SK-N-MC (cell line): Measurements from ENCODE around the gene TMEM260.

Source experiments
- DNase-seq: peaks from one replicate; pipeline ENCODE4 v3.0.0-alpha.2; 2011; ENCODE audit warnings: low read depth, low spot score
- H3K27ac ChIP-seq: fragments of 200-600 bp; sonication (generic); 2 replicates; pipeline ENCODE4 v1.5.1; 2016; ENCODE audit warnings: mixed run types
- H3K36me3 ChIP-seq: fragments of 200-600 bp; sonication (generic); 2 replicates; pipeline ENCODE4 v1.6.1; 2017; ENCODE audit warnings: antibody characterized with exemption, low read length, mixed read lengths; ENCODE audit not compliant: insufficient read depth
- H3K4me3 ChIP-seq: fragments of 200-600 bp; sonication (generic); 2 replicates; pipeline ENCODE4 v1.5.1; 2016
- H3K9ac ChIP-seq: fragments of 200-600 bp; sonication (generic); 2 replicates; pipeline ENCODE4 v1.8.0; 2017; ENCODE audit warnings: mixed run types, mixed read lengths; ENCODE audit not compliant: insufficient read length
- H3K9me3 ChIP-seq: fragments of 200-600 bp; sonication (generic); 2 replicates; pipeline ENCODE4 v1.6.1; 2017; ENCODE audit warnings: low read depth, mild to moderate bottlenecking, antibody characterized with exemption, low read length, moderate library complexity, mixed read lengths
- EZH2 ChIP-seq: fragments of 200-600 bp; sonication (generic); IDR thresholded peaks from one replicate; pipeline ENCODE4 v1.6.1; 2017; ENCODE audit warnings: antibody characterized with exemption
- FOXP2 ChIP-seq: optimal IDR thresholded peaks from 2 replicates; pipeline ENCODE3; 2011; ENCODE audit warnings: mild to moderate bottlenecking, moderate library complexity; ENCODE audit not compliant: insufficient read depth; ENCODE audit errors: extremely low read length, control extremely low read depth
- POLR2AphosphoS5 ChIP-seq: IDR thresholded peaks from 2 replicates; pipeline ENCODE4 v1.6.1; 2012; ENCODE audit warnings: mild to moderate bottlenecking, low read depth, low read length, borderline replicate concordance

Gene TMEM260

DNA sequence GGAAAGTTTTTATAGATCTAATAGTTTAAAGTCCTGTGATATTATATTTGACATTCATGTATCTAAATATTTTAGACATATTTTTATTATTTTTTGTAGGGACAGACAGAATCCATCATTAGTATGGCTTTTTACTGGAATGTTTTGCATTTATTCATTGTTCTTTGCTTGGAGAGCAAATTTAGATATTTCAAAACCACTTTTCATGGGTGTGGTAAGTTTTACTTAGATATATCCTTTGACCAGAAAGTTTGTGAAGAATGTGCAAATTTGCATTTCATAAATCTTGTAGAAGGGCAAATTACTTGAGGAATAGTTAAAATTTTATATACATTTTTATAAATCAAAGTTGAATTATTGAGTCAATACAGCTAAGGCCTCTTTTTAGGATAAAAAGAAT lies 37.5 kb downstream of the TMEM260 start:
- Histone ChIP-seq H3K4me3 (no peak overlapping the region), H3K36me3 (peaks cover 50% of the 10 kb centered on the region), H3K27ac (no peak overlapping the region; the same call in 1 of the 2 replicates), H3K9ac (no peak overlapping the region), H3K9me3 (no peaks in the 10 kb centered on the region)
- DNase-seq, result no peak
- TF ChIP-seq EZH2 (no peak), POLR2AphosphoS5 (no peak), FOXP2 (no peak)

DNA sequence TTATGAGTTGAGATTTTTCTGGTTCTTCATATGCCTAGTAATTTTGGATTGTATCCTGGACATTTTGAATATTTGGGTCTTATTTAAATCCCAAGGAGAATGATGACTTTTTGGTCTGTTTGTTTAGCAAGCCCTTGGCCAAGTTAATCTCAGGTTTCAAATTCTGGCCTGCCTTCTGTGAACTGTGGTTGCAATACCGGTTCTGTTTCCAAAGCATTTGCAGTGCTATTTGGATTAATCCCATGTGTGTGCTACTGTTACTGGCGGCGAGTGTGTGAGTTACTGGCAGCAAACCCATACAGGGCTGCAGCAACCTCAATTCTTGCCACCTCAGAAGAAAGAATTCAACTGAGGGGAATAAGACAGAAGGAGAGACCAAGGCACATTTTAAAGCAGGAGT lies 51.1 kb downstream of the TMEM260 start:
- Histone ChIP-seq H3K9me3 (peaks cover 10% of the 10 kb centered on the region), H3K4me3 (no peak overlapping the region), H3K27ac (no peak overlapping the region), H3K36me3 (peaks cover 78% of the 10 kb centered on the region), H3K9ac (no peak overlapping the region)
- DNase-seq, result no peak
- TF ChIP-seq POLR2AphosphoS5 (no peak), FOXP2 (no peak), EZH2 (no peak)

DNA sequence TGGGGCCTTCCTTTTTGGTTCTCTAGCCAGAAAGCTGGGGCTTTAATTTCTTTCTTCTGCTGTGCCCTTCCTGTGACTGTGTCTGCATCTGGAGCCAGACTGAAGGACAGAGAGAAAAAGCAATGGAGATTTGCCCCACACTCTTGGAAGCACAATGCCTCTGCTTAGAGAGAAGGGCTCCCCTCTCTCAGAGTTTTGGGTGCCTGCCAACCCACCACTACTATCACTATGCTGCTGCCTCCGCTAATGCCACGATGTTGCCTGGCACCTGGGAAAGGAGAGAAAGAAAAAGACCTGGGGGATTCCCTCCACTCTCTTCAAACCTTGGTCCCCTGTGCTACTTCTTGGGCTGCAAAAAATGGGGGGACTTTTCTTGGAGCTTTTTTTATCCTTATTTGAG lies 52.6 kb downstream of the TMEM260 start:
- Histone ChIP-seq H3K4me3 (no peak overlapping the region), H3K9me3 (peaks cover 10% of the 10 kb centered on the region), H3K9ac (no peak overlapping the region), H3K36me3 (peaks cover 84% of the 10 kb centered on the region), H3K27ac (no peak overlapping the region)
- no peak for DNase-seq
- TF ChIP-seq FOXP2 (no peak), EZH2 (no peak), POLR2AphosphoS5 (no peak)

DNA sequence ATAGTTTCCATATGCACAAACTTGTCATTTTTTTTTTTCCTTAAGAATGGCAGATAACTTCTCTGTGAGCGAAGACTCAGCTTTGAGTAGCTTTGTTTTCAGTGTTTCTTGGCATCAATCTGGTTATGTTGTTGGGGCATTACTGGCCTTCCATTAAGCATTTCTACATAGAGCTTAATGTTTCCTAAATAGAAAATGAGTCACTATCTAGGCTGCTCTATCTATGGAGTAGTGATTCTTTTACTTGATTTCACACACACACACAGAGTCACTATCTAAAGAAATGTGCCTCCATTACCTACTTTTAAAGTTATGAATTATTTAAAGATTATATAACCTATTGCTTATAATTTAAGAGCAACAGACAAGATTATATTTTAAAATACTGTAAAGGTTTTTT lies 53.9 kb downstream of the TMEM260 start:
- no peak for DNase-seq
- TF ChIP-seq POLR2AphosphoS5 (no peak), EZH2 (no peak), FOXP2 (no peak)
- peaks cover 4% of the 10 kb centered on the region; the same call in 1 of the 2 replicates for H3K9me3 ChIP-seq
- H3K4me3 ChIP-seq, result no peak overlapping the region
- no peak overlapping the region for H3K9ac ChIP-seq
- peaks cover 85% of the 10 kb centered on the region for H3K36me3 ChIP-seq
- no peak overlapping the region for H3K27ac ChIP-seq

DNA sequence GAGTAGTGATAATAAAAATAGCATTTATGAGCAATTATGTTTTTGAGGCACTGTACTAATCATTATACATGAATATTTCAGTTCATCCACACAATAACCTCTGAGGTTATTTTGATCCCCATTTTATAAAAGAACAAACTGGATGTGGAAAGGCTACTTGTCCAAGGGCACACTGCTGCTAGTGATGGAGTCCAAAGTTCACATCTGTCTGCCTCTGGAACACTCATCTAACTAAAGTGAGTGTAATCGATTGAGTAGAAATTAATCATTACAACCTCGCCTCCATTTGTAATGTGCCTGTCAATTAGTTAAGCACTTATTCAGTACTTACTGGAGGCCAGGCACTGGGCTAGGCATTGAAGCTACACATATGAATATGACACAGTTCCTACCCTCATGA lies 55.4 kb downstream of the TMEM260 start:
- H3K27ac ChIP-seq, result no peak overlapping the region
- peaks cover 93% of the 10 kb centered on the region for H3K36me3 ChIP-seq
- TF ChIP-seq POLR2AphosphoS5 (no peak), EZH2 (no peak), FOXP2 (no peak)
- H3K4me3 ChIP-seq, result no peak overlapping the region
- H3K9me3 ChIP-seq, result 0 out of 2 replicates have a peak, but pooled peaks cover 4% of the 10 kb centered on the region
- DNase-seq, result no peak
- H3K9ac ChIP-seq, result no peak overlapping the region

DNA sequence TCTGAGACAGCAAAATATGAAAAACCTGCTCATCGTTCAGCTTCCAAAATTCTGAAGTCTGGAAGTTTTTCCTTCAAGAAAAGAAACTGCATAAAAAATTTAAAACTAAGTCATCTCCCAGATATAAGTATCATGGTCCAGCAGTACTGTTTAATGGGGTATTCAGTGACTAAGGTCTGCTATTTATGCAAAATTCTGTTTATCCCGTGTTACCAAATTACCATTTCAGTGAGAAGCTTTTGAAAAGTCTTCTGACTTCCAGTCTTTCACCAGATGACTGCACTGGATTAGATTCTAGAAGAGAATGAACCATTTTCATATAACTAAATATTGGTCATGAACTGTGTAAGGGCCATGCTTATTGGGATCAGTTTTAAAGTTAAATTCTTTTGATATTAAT lies 67.9 kb downstream of the TMEM260 start:
- DNase-seq, result no peak
- Histone ChIP-seq H3K9me3 (no peaks in the 10 kb centered on the region), H3K4me3 (no peak overlapping the region), H3K9ac (no peak overlapping the region), H3K36me3 (no peaks in the 10 kb centered on the region), H3K27ac (no peak overlapping the region)
- no peak for TF ChIP-seq POLR2AphosphoS5

DNA sequence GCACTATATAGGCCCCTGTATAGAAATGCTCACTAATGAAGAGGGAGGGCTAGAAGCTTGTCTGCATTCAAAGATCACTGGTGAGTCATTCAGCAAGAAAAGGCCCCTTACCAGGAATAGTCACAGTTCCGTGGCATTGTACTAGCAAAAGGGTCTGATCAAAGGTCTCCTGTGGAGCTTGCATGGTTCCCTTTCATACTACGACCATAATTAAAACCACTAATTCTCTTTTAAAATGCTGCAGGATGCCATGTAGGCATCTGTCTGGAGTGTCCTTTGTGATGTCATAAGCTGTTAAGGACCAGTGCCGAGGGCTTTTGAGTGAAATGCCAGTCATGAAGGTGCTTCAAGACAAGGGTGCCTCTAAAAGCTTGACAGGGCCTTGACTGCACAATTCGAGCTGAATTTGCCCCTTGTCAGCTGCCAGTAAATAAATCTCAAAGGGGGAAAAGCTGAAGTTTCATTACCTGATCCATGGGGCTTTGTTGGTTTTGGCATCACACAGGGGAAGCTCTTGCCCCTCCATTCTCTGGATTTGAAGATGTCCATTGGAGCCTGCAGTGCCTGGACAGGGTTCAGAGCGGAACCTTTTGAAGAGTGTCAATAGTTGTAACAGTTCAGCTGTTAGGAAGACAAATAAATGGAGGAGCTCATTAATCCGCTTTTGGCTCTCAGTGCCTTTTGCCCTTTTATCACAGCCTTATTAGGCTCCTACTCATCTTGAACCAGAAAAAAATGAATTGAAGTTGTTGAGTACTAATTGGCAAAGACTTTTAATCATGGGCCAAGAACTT lies 69.1 kb downstream of the TMEM260 start:
- no peak overlapping the region for H3K27ac ChIP-seq
- TF ChIP-seq FOXP2 (no peak), POLR2AphosphoS5 (no peak), EZH2 (no peak)

DNA sequence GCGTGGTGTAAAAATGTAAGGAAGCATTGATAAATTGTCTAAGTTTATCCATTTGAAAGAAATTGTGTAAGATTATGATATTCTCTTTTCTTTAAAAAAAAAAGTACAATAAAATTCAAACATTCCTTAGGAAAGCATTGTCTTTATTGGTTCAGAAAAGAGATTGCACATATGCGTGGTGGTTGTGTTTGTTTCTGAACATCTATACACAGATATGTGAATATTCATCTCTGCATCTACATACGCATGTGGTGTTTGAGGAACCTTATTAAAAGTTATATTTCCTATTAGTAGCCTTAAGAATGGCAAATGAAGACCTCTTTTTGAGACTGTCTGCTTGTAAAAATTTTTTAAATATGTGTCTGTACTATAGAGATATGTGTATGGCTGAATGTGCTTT lies 69.8 kb downstream of the TMEM260 start:
- Histone ChIP-seq H3K36me3 (no peaks in the 10 kb centered on the region), H3K4me3 (no peak overlapping the region), H3K27ac (no peak overlapping the region), H3K9ac (no peak overlapping the region), H3K9me3 (no peaks in the 10 kb centered on the region)
- TF ChIP-seq EZH2, result no peak
- DNase-seq, result no peak

More for the DNA sequence above, 69.1 kb downstream of the TMEM260 start:
- H3K4me3 ChIP-seq, result no peak overlapping the region
- H3K9ac ChIP-seq, result no peak overlapping the region
- no peaks in the 10 kb centered on the region for H3K36me3 ChIP-seq
- no peak for DNase-seq
- no peaks in the 10 kb centered on the region for H3K9me3 ChIP-seq

DNA sequence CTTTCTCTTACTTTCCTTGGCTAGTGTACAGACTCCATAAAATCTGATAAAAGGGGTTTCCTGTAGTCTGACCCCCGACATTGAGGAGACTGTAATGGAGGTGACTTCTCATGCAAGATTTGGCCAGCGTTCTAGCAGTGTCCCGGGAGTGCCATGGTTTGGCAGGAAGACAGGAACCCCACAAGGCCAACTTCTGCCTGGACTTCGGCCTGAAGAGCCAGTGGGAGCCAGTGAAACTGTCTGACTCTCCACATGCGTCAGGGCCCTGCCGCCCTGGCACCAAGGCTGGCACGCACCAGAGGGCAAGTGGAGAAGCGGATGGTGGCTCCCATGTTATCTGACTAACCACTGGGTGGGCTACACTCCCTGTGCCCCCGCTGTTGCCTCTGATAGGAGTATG lies 70.5 kb downstream of the TMEM260 start:
- DNase-seq, result no peak
- Histone ChIP-seq H3K9me3 (no peaks in the 10 kb centered on the region), H3K4me3 (no peak overlapping the region), H3K9ac (no peak overlapping the region), H3K27ac (no peak overlapping the region), H3K36me3 (no peaks in the 10 kb centered on the region)
- TF ChIP-seq EZH2 (no peak), FOXP2 (no peak), POLR2AphosphoS5 (no peak)
